ENCODE results near the gene RASGEF1B.

Gene RASGEF1B

DNA sequence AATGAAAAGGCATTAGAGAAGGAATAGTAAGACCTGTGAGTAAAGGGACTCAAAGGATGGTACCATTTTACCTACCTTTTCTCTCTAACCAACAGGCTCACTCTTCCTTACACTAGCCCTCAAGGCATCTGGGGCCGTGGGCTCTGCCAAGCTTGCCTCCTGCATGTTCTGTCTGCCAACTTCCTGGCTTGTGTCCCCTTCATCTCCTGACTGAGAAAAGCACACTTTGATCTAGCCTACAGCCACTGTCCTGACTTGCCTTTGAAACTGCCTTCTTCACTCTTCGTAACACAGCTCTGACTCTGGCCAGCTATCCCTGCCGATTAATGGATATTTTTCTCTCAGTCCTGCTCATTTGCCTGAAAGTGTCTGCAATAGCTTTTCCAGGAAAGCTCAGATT, 76.5 kb downstream of the RASGEF1B start:
- DNase-seq (ENCODE audit: low read depth), result no peak

DNA sequence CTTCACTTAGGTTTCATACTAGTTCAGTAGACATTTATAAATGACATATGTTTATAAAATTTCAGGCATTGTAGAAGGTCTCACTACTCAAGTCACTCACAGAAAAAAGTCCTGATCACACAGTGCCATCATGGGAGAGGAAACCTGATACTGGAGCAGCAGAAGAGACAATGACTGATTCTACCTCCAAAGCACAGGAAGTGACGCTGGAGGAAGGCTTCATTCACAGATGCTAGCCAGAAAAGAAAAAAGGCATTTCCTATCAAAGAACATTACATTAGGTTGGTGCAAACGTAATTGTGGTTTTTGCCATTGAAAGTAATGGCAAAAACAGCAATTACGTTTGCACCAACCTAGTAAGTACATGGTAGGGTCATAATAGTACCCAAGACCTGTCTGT, 79.5 kb downstream of the RASGEF1B start:
- no peak for DNase-seq (ENCODE audit: low read depth)

DNA sequence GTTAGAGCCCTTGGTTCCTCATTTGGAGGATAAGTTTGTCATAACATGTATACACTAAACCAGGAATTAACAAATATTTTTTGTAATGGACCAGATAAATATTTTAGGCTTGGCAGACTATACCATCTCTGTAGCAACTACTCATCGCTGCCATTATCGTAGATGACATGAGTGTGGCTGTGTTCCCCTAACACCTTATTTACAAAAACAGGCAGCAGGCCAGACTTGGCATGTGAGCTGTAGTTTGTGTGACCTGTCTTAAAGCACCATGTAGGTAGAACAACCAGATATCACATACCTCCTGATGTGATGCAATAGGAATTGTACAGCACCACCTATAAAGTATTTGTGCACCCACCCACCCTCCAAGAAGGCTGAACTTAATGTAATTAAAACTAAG, 82.0 kb downstream of the RASGEF1B start:
- DNase-seq (ENCODE audit: low read depth), result no peak

DNA sequence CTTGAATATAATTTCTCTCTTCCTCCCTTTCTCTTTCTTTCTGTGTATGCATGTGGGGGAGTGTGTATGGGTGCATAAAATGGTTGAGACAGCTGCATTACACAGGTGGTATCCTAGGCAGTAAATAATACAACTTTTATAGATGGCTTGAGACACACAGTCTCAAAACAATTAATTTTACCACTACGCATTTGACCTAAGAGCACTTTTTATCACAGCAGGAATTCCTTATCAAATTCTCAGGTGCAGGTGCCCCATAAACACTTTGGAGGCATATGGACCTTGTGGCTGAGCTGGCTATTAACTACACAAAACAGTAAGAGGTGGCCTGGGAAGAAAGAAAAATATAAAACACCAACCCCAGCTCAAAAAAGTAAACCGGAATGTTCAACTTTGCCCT, 91.3 kb downstream of the RASGEF1B start:
- no peak for DNase-seq (ENCODE audit: low read depth)

DNA sequence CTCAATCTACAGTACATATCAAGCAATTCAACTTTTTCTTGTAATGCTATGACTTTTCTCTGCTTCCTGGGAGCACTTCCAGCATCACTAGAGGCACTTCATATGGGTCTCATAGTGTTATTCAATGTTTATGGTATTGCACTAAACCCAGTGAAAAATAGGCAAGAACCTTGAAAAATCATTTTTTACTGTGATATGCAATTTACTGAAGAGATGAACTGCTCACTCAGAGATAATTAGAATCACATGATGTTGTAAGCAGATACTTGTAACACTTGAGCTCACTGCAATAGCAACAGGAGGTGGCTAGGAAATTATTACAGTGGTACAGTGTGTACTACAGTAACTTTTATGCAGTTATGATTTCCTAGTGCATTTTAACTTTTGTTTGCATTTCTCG, 93.3 kb downstream of the RASGEF1B start:
- no peak for DNase-seq (ENCODE audit: low read depth)

DNA sequence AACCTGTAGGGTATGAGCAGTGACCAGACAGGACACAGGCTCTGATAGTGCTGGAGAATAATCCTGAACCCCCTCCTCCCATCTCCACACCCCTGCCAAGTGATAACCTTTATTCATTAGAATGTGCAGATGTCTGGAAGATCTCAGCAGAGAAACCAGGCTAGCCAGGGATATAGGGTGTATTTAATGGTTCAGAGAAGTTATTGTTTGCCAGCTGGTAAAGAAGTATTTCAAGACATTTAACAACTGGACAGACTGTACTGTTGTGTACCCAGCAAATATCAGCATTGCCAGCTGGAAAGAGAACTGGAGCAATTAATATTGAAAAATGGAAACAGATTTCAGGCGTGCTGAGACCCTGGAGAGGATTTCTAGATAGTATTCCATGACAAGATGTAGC, 94.5 kb downstream of the RASGEF1B start:
- no peak for DNase-seq (ENCODE audit: low read depth)

DNA sequence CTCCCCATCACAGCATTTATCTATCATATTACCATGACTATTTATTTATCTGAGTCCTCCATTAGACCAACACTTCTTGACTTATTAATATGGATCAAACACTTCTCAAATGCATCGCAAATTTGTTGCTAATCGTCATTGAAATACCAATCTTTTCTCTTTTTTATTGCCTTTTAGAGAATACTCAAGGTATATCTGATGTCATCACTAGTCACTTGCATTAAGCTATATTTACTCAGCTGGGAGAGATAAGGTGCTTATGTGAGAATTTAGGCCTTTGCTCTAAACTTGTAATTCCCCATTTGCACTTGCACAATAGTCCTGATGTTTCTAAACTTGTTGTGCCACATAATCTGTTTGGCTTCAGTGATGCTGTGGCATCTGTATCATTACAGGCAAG, 95.0 kb downstream of the RASGEF1B start:
- no peak for DNase-seq (ENCODE audit: low read depth)

All from HS-5 (cell line).